ENCODE results near the gene MAN2A1. TPM values are rescaled to one million over a fixed set of nuclear protein-coding genes. Genes with fewer than 3 reads are reported as not detected.
"Not testable (repeated sequence)": the region's sequence is repeated elsewhere in the genome, so short reads cannot be mapped to it uniquely, and the experiment has no call there.

The MAN2A1 gene
- total RNA-seq, 1 donor from 2014 or later: 32.8 TPM

- no peak for DNase-seq (ENCODE audit: low spot score)
Measured at GRCh38 chr5:109859537-109859936, 169.8 kb downstream of the MAN2A1 start.

GRCh38 chr5:109862301-109862700 is 172.6 kb downstream of the MAN2A1 start:
- DNase-seq (ENCODE audit: low spot score): no peak

- no peak for DNase-seq (ENCODE audit: low spot score)
Measured at GRCh38 chr5:109863752-109864151, 174.0 kb downstream of the MAN2A1 start.

GRCh38 chr5:109865637-109866036 is 175.9 kb downstream of the MAN2A1 start:
- no peak for DNase-seq (ENCODE audit: low spot score)

- no peak for DNase-seq (ENCODE audit: low spot score)
Measured at GRCh38 chr5:109866051-109866450, 176.3 kb downstream of the MAN2A1 start.

GRCh38 chr5:109868737-109869136 is 179.0 kb downstream of the MAN2A1 start:
- no peak for DNase-seq (ENCODE audit: low spot score)

- no peak for DNase-seq (ENCODE audit: low spot score)
Measured at GRCh38 chr5:109873687-109874086, 184.0 kb downstream of the MAN2A1 start.

- DNase-seq (ENCODE audit: low spot score): no peak
Measured at GRCh38 chr5:109874108-109874507, 184.4 kb downstream of the MAN2A1 start.

- DNase-seq (ENCODE audit: low spot score): no peak
Measured at GRCh38 chr5:109876030-109876725, 186.5 kb downstream of the MAN2A1 start.

GRCh38 chr5:109876941-109877669 is 187.4 kb downstream of the MAN2A1 start:
- no peak for DNase-seq (ENCODE audit: low spot score)

- no peak for DNase-seq (ENCODE audit: low spot score)
Measured at GRCh38 chr5:109877670-109878045, 187.9 kb downstream of the MAN2A1 start.

GRCh38 chr5:109878887-109879286 is 189.2 kb downstream of the MAN2A1 start:
- DNase-seq (ENCODE audit: low spot score): no peak

GRCh38 chr5:109880907-109881685 is 191.4 kb downstream of the MAN2A1 start:
- DNase-seq (ENCODE audit: low spot score): no peak

- DNase-seq (ENCODE audit: low spot score): no peak
Measured at GRCh38 chr5:109882546-109882945, 192.8 kb downstream of the MAN2A1 start.

GRCh38 chr5:109884676-109885075 is 194.9 kb downstream of the MAN2A1 start:
- DNase-seq (ENCODE audit: low spot score): no peak

GRCh38 chr5:109885205-109885604 is 195.5 kb downstream of the MAN2A1 start:
- no peak for DNase-seq (ENCODE audit: low spot score)

- no peak for DNase-seq (ENCODE audit: low spot score)
Measured at GRCh38 chr5:109888989-109889388, 199.3 kb downstream of the MAN2A1 start.

GRCh38 chr5:109893271-109893670 is 203.5 kb downstream of the MAN2A1 start:
- not testable (repeated sequence) for DNase-seq (ENCODE audit: low spot score)

- DNase-seq (ENCODE audit: low spot score): no peak
Measured at GRCh38 chr5:109898269-109899162, 208.8 kb downstream of the MAN2A1 start.

GRCh38 chr5:109899163-109899535 is 209.4 kb downstream of the MAN2A1 start:
- DNase-seq (ENCODE audit: low spot score): no peak

- DNase-seq (ENCODE audit: low spot score): no peak
Measured at GRCh38 chr5:109900461-109900860, 210.7 kb downstream of the MAN2A1 start.

Measured in mesenteric fat pad (tissue), 1 donor.